Activated CD4-positive, alpha-beta T cell treated with anti-CD3 and anti-CD28 coated beads, Interleukin-2, Interleukin-6, amounts not matched to agents 100 ng/mL and 50 ng/mL, durations not matched to agents 16 hours and 8 hours (primary cell): ENCODE measurements around the gene PAN2.

ENCODE experiments used
- DNase-seq: peaks from one replicate; pipeline ENCODE4 v3.0.0-alpha.2; 2020

PAN2 gene

DNA sequence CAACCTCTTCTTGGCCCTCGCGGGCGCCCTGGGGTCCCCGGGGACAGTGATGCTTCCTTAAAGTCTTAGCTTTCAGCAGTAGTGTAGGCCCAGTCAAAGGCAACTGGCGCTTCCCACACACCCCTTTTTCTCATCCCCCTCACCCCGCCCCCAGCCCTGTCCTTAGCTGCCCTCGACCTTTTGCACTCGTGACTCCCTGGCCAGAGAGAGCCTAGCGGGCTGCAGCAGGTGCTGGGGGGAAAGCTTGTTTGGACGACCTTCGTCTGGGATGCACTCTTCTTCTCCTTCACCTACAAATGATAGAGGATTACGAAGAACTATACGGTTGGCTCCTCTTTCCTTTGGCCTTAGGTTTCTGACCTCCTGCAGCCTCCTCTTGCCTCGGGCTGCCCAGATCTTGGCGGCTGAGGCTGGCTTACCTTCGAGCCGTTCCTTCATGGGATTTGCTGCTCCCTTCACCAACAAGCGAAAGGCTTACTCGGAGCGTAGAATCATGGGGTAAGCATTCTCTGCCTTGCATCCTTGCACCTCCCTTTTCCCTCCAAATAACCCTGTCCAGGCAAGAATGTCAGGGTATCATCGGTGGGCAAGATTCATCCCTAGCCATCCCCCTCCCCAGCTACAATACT is 66.2 kb downstream of the PAN2 start:
- DNase-seq, result no peak

DNA sequence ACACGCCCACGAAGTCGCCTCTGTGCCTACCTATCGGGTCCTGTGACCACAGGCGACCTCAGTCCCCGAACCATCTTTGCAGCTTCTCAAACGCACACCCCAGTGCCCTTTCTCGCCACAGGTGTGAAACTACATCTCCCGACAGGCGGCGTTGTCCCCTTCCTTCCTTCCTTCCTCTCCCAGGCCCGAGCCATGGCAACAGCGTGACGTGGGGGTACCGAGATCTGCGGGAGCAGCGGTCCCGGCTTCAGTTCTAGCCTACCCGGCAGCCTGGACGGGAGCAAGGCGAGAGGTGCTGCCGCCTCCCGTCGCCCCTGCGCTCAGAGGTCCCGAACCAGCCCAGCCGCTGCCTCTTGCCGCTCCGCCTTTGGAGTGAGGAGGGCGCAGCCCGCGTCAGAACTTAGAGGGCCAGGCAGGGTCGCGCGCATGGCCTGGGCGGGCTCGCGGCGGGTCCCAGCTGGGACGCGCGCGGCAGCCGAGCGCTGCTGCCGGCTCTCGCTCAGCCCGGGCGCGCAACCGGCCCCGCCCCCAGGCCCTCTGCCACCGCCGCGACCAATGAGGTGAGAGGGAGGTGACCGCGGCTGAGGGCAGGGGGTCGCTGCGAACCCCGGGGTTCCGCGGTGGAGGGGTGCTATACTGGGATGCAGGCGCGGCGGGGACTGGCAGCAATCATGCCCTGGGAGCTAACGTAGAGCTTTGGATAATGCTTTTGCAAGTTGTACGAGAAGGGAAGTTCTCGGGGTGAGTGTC is 66.9 kb downstream of the PAN2 start, which contains the start of gene COQ10A:
Gene COQ10A (plus strand): TSS at position 250 of the 750 bp plus-strand sequence. CDS start 177 bp downstream, at position 427.
- peak; percentile 89 for DNase-seq
